Suprapubic skin (tissue), 4 donors: ENCODE results near the gene RSPO3. TPM values are rescaled to one million over a fixed set of nuclear protein-coding genes. Genes with fewer than 3 reads are reported as not detected.
"Not testable (repeated sequence)": the region's sequence is repeated elsewhere in the genome, so short reads cannot be mapped to it uniquely, and the experiment has no call there.

Experiments used
- DNase-seq, 2 donors: peaks; one replicate each; pipeline ENCODE4 v3.0.0-alpha.2; 2019; ENCODE audit warnings: low spot score in 2 of 2
- H3K27ac ChIP-seq: fragments of 200-600 bp; sonication (generic); one replicate; pipeline ENCODE4 v1.5.1; 2019
- H3K27me3 ChIP-seq: fragments of 200-600 bp; sonication (generic); one replicate; pipeline ENCODE4 v1.5.1; 2019
- H3K36me3 ChIP-seq: fragments of 200-600 bp; sonication (generic); one replicate; pipeline ENCODE4 v1.5.1; 2019
- H3K4me1 ChIP-seq: fragments of 200-600 bp; sonication (generic); one replicate; pipeline ENCODE4 v1.5.1; 2019
- H3K4me3 ChIP-seq: fragments of 200-600 bp; sonication (generic); one replicate; pipeline ENCODE4 v1.5.1; 2019; ENCODE audit warnings: mild to moderate bottlenecking
- H3K9me3 ChIP-seq: fragments of 200-600 bp; sonication (generic); one replicate; pipeline ENCODE4 v1.5.1; 2019
- CTCF ChIP-seq, 2 donors: fragments of 200-600 bp in 1 of 2; fragments of 450-650 bp in 1 of 2; sonication (generic) in 1 of 2; IDR thresholded peaks; one replicate each; pipeline ENCODE4 v1.5.1; 2016 to 2019; ENCODE audit warnings: antibody characterized with exemption in 2 of 2, mild to moderate bottlenecking in 1 of 2, moderate library complexity in 1 of 2
- EP300 ChIP-seq: sonication (generic); formaldehyde crosslinking; IDR thresholded peaks from one replicate; pipeline ENCODE4 v1.6.1; 2017; ENCODE audit warnings: antibody characterized with exemption
- POLR2A ChIP-seq, 2 donors: fragments of 450-650 bp; IDR thresholded peaks; one replicate each; pipeline ENCODE4 v1.6.1; 2017; ENCODE audit warnings: antibody characterized with exemption in 2 of 2, mild to moderate bottlenecking in 2 of 2, moderate library complexity in 2 of 2
- POLR2AphosphoS5 ChIP-seq, 3 donors: sonication (generic); formaldehyde crosslinking; IDR thresholded peaks; one replicate each; pipeline ENCODE4 v1.6.1; 2017; ENCODE audit warnings: antibody characterized with exemption in 3 of 3
- WGBS: methylation state at CpG from one replicate; pipeline ENCODE4 v1.1.5; 2018; 5-methylcytosine and 5-hydroxymethylcytosine counted together
- total RNA-seq, 4 donors: library from RNA; depleted of rRNA; stranded (reverse); fragments of >200 nt; gene quantifications; one replicate each; pipeline ENCODE4 v1.1.0, GENCODE V29; 2016

Gene RSPO3
- total RNA-seq, 4 donors from 2014 or later, result 0.39 to 3.2 (median 1.1) TPM

- Histone ChIP-seq H3K4me1 (no peaks in the 10 kb centered on the region), H3K9me3 (no peaks in the 10 kb centered on the region), H3K4me3 (no peak overlapping the region), H3K27ac (no peak overlapping the region), H3K27me3 (no peaks in the 10 kb centered on the region), H3K36me3 (no peaks in the 10 kb centered on the region)
- no peak for DNase-seq
- 80% methylated on average over 6 of the region's 6 CpGs for WGBS
- no peak for TF ChIP-seq POLR2AphosphoS5 (IDR thresholded peaks at IDR 0.05)
- no peak for TF ChIP-seq CTCF (IDR thresholded peaks at IDR 0.05)
- no peak for TF ChIP-seq EP300
- TF ChIP-seq POLR2A (IDR thresholded peaks at IDR 0.05), result no peak
These were observed 92.3 kb downstream of the RSPO3 start for GRCh38 chr6:127210725-127211124.

GRCh38 chr6:127212376-127212775 is 93.9 kb downstream of the RSPO3 start:
- no peaks in the 10 kb centered on the region for H3K4me1 ChIP-seq

DNA sequence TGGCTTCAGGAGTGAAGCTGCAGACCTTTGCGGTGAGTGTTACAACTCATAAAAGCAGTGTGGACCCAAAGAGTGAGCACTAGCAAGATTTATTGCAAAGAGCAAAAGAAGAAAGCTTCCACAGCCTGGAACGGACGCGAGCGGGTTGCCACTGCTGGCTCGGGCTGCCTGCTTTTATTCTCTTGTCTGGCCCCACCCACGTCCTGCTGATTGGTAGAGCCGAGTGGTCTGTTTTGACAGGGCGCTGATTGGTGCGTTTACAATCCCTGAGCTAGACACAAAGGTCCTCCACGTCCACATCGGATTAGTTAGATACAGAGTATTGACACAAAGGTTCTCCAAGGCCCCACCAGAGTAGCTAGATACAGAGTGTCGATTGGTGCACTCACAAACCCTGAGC is 95.6 kb downstream of the RSPO3 start:
- not testable (repeated sequence) for H3K4me3 ChIP-seq, H3K27ac ChIP-seq, H3K4me1 ChIP-seq, H3K27me3 ChIP-seq, H3K36me3 ChIP-seq, H3K9me3 ChIP-seq, DNase-seq
- 97% methylated on average over 10 of the region's 13 CpGs for WGBS

More at GRCh38 chr6:127212376-127212775, 93.9 kb downstream of the RSPO3 start:
- Histone ChIP-seq H3K36me3 (no peaks in the 10 kb centered on the region), H3K27ac (no peak overlapping the region), H3K4me3 (no peak overlapping the region), H3K27me3 (no peaks in the 10 kb centered on the region), H3K9me3 (no peaks in the 10 kb centered on the region)
- DNase-seq, result no peak
- no peak for TF ChIP-seq EP300
- TF ChIP-seq POLR2AphosphoS5 (IDR thresholded peaks at IDR 0.05), result no peak
- no peak for TF ChIP-seq POLR2A (IDR thresholded peaks at IDR 0.05)
- TF ChIP-seq CTCF (IDR thresholded peaks at IDR 0.05), result no peak

DNA sequence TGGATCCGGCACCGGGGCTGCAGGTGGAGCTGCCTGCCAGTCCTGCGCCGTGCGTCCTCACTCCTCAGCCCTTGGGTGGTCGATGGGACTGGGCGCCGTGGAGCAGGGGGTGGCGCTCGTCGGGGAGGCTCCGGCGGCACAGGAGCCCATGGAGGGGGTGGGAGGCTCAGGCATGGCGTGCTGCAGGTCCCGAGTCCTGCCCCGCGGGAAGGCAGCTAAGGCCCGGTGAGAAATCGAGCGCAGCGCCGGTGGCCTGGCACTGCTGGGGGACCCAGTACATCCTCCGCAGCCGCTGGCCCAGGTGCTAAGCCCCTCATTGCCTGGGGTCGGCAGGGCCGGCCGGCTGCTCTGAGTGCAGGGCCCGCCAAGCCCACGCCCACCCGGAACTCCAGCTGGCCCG is 96.1 kb downstream of the RSPO3 start:
- not testable (repeated sequence) for H3K36me3 ChIP-seq, H3K4me1 ChIP-seq, H3K27me3 ChIP-seq, H3K9me3 ChIP-seq, H3K4me3 ChIP-seq, H3K27ac ChIP-seq, DNase-seq
- WGBS, result 93% methylated on average over 6 of the region's 31 CpGs

DNA sequence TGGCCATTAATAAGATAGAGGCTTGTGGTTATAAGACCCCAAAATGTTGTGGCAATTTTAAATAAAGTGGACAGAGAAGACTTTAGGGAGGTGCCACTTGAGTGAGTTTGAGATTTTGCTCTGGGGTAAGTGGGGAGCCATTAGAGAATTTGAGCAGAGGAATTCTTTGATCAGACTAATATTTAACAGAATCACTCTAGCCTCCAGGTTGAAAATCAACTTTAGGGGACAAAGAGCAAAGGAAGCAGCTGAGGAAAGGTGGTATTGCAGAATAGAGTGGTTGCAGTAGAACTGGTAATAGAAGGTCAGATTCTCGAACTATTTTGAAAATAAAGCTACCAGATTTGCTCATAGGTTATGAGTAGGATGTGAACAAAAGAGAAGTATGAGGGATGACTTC is 97.5 kb downstream of the RSPO3 start:
- H3K4me1 ChIP-seq, result no peaks in the 10 kb centered on the region
- no peak overlapping the region for H3K27ac ChIP-seq
- TF ChIP-seq EP300, result no peak
- no peak for TF ChIP-seq POLR2AphosphoS5 (IDR thresholded peaks at IDR 0.05)
- no peak for TF ChIP-seq POLR2A (IDR thresholded peaks at IDR 0.05)
- no peak for TF ChIP-seq CTCF (IDR thresholded peaks at IDR 0.05)
- WGBS, result 90% methylated on average over 1 of the region's 1 CpG
- H3K4me3 ChIP-seq, result no peak overlapping the region
- no peak for DNase-seq
- no peaks in the 10 kb centered on the region for H3K9me3 ChIP-seq
- H3K27me3 ChIP-seq, result no peaks in the 10 kb centered on the region
- no peaks in the 10 kb centered on the region for H3K36me3 ChIP-seq

DNA sequence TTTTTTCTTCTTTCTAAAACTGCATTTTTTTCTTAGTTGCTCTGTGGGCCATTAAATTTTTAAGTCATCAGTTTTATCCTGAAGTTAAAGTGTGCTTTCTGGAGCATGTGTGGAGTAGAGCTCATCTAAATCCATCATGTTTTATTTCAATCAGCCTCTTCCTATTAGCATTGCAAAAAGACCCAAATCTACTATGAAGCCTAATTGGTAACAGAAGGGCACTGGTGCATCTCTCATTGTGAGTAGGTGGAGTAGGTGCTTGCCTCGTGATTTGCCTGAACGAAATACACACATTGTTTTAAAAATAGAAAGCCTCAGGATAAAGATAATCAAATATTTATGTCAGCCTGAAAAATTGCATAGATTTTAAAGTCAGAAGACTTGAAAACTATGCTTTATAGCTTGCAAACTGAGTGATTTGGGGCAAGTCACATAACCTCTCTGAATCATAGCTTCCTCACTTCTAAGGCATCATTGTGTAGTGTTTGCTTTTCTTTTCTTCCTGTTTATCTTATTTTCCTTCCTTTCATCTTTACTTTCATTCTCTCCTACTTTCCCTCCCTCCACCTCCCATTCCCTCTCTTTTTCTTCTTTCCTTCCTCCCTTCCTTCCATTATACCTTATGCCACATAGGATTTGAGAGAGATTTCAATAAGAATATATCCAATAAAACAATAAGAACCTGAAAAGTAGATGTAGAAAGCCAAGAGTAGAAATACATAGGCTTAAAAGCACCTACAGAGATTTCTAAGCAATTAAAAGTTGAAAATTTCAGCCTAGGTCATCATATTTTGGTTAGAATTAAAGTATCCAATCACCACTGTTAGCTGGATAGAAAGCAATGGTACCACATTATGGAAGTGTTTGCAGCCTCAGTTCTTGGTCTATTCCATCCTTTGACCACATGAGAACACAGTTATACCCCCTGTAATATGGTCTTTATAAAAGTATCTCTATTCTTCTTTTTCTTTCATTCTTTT is 98.6 kb downstream of the RSPO3 start:
- H3K36me3 ChIP-seq, result no peaks in the 10 kb centered on the region

More for the DNA sequence above, 98.6 kb downstream of the RSPO3 start:
- no peak for TF ChIP-seq POLR2AphosphoS5 (IDR thresholded peaks at IDR 0.05)
- TF ChIP-seq CTCF (IDR thresholded peaks at IDR 0.05), result no peak
- no peak for TF ChIP-seq EP300
- no peak for TF ChIP-seq POLR2A (IDR thresholded peaks at IDR 0.05)
- no peak for DNase-seq
- no peak overlapping the region for H3K27ac ChIP-seq
- H3K27me3 ChIP-seq, result no peaks in the 10 kb centered on the region
- 34% methylated on average over 2 of the region's 2 CpGs for WGBS
- no peaks in the 10 kb centered on the region for H3K4me1 ChIP-seq
- no peaks in the 10 kb centered on the region for H3K9me3 ChIP-seq
- H3K4me3 ChIP-seq, result no peak overlapping the region
